Kidney (tissue), 14 donors: ENCODE results near the gene MSI1. TPM values are rescaled to one million over a fixed set of nuclear protein-coding genes. Genes with fewer than 3 reads are reported as not detected.

Experiments
- DNase-seq, 5 donors: peaks; one replicate each; pipeline ENCODE4 v3.0.0-alpha.2; 2013 to 2020
- FAIRE-seq: peaks from 2 replicates; lab custom pipeline; 2012; peaks lifted over from hg19 to GRCh38; lab: Jason Lieb, UNC
- H3K27ac ChIP-seq, 2 donors: one replicate each; pipeline ENCODE4 v1.7.0; 2013; ENCODE audit warnings: low read depth in 2 of 2, low read length in 2 of 2, inconsistent platforms in 1 of 2
- H3K27me3 ChIP-seq: one replicate; pipeline ENCODE4 v1.7.1; 2013; ENCODE audit warnings: low read length, inconsistent platforms; ENCODE audit not compliant: control insufficient read depth, insufficient read depth
- H3K36me3 ChIP-seq, 3 donors: one replicate each; pipeline versions ENCODE4 v1.7.0 to v1.7.1; 2013; ENCODE audit warnings: low read length in 3 of 3, control low read depth in 1 of 3, inconsistent platforms in 1 of 3; ENCODE audit not compliant: insufficient read depth in 3 of 3, control insufficient read depth in 2 of 3
- H3K4me1 ChIP-seq, 3 donors: one replicate each; pipeline versions ENCODE4 v1.7.0 to v1.7.1; 2013; ENCODE audit warnings: low read length in 3 of 3, inconsistent platforms in 1 of 3, low read depth in 1 of 3; ENCODE audit not compliant: control insufficient read depth in 2 of 3, insufficient read depth in 2 of 3
- H3K4me3 ChIP-seq, 3 donors: one replicate each; pipeline versions ENCODE4 v1.7.0 to v1.8.1; 2013; ENCODE audit warnings: low read length in 3 of 3, control low read depth in 1 of 3, inconsistent platforms in 1 of 3
- H3K9ac ChIP-seq, 3 donors: one replicate each; pipeline versions ENCODE4 v1.7.0 to v1.7.1; 2013; ENCODE audit warnings: low read length in 3 of 3, control low read depth in 1 of 3, inconsistent platforms in 1 of 3
- H3K9me3 ChIP-seq, 3 donors: one replicate each; pipeline versions ENCODE4 v1.7.0 to v1.7.1; 2013; ENCODE audit warnings: low read length in 3 of 3, control low read depth in 1 of 3, inconsistent platforms in 1 of 3; ENCODE audit not compliant: control insufficient read depth in 2 of 3, insufficient read depth in 1 of 3
- CTCF ChIP-seq: IDR thresholded peaks from 3 replicates; pipeline ENCODE4 v1.5.1; 2012; ENCODE audit warnings: mild to moderate bottlenecking, moderate library complexity, borderline replicate concordance; ENCODE audit not compliant: insufficient read depth; ENCODE audit errors: extremely low read depth
- intact Hi-C: fragments of 100-400 bp; cut with DNase I; formaldehyde crosslinking; loops from one replicate; pipeline ENCODE4 v1.11.1; 2022
- polyA plus RNA-seq: library from polyadenylated mRNA; stranded (reverse); fragments of 350-450 nt; fragmentation: Illumina TruSeq; extraction: RNeasy Lipid Tissue Mini Kit (QIAGEN cat#74804); gene quantifications from one replicate; pipeline ENCODE4 v1.2.3, GENCODE V29; 2014; ENCODE audit warnings: low read depth, low replicate concordance; ENCODE audit not compliant: insufficient read depth
- total RNA-seq: library from RNA; stranded (reverse); fragmentation: NEBNext Ultra II Directional; extraction: Animal tissue kit (Norgen Biotek cat#: 25700); gene quantifications from one replicate; pipeline ENCODE4 v1.2.1, GENCODE V29; 2021
- donor health status: control.
- donor health status: control.
- donor health status: control.
- donor health status: control.
- donor health status: control.
- donor health status: DM: yes; HTN: yes; CAD: no.
- donor health status: Normal renal cell carcinoma (clear cell type).

Gene MSI1
- total and polyA plus RNA-seq, 2 donors from 2014 or later, result 0.80 to 1.3 TPM

- no peaks in the 10 kb centered on the region for H3K36me3 ChIP-seq
- FAIRE-seq (no peak), DNase-seq (no peak)
- no peak overlapping the region for H3K9ac ChIP-seq
- intact Hi-C loops, result no loop called here
- H3K4me3 ChIP-seq, result no peak overlapping the region
- H3K27me3 ChIP-seq, result no peaks in the 10 kb centered on the region
- no peak overlapping the region for H3K27ac ChIP-seq
- TF ChIP-seq CTCF, result no peak
- no peaks in the 10 kb centered on the region for H3K4me1 ChIP-seq
- no peaks in the 10 kb centered on the region for H3K9me3 ChIP-seq
These were observed 40.7 kb downstream of the MSI1 start for GRCh38 chr12:120328228-120328627.

- FAIRE-seq (no peak), DNase-seq (no peak)
- Histone ChIP-seq H3K27ac (no peak within 1 kb of the TSS), H3K4me1 (no peaks in the 10 kb centered on the region), H3K36me3 (no peaks in the 10 kb centered on the region), H3K4me3 (no peak within 1 kb of the TSS), H3K9me3 (no peaks in the 10 kb centered on the region), H3K27me3 (no peaks in the 10 kb centered on the region), H3K9ac (no peak within 1 kb of the TSS)
- no peak for TF ChIP-seq CTCF
- intact Hi-C loops, result no loop called here
These were observed 41.4 kb downstream of the MSI1 start, which contains the start of gene PLA2G1B for GRCh38 chr12:120327593-120327992. Gene PLA2G1B, minus strand, starts transcription at chr12:120327779. Its CDS starts 26 bp downstream, at chr12:120327753.

- intact Hi-C loops, result no loop called here
- no peak for DNase-seq
- no peaks in the 10 kb centered on the region for H3K27me3 ChIP-seq
- H3K9ac ChIP-seq, result no peak overlapping the region
- no peak for TF ChIP-seq CTCF
- no peak overlapping the region for H3K4me3 ChIP-seq
- no peaks in the 10 kb centered on the region for H3K36me3 ChIP-seq
- no peak overlapping the region for H3K27ac ChIP-seq
- H3K4me1 ChIP-seq, result peaks cover 0 to 5% (median 0%) of the 10 kb centered on the region in 3 donors
- no peaks in the 10 kb centered on the region for H3K9me3 ChIP-seq
- no peak for FAIRE-seq
These were observed 44.0 kb downstream of the MSI1 start for GRCh38 chr12:120324841-120325417.

GRCh38 chr12:120323772-120324171 lies 45.2 kb downstream of the MSI1 start:
- intact Hi-C loops, result no loop called here
- no peak for TF ChIP-seq CTCF
- FAIRE-seq, result no peak

More at GRCh38 chr12:120323772-120324171, 45.2 kb downstream of the MSI1 start:
- H3K36me3 ChIP-seq, result no peaks in the 10 kb centered on the region
- H3K9ac ChIP-seq, result no peak overlapping the region
- no peaks in the 10 kb centered on the region for H3K27me3 ChIP-seq
- H3K4me1 ChIP-seq, result peaks cover 0 to 5% (median 0%) of the 10 kb centered on the region in 3 donors
- H3K27ac ChIP-seq, result no peak overlapping the region
- H3K9me3 ChIP-seq, result no peaks in the 10 kb centered on the region
- peak in 1 of 5 donors; percentile 12 for DNase-seq
- H3K4me3 ChIP-seq, result no peak overlapping the region
